H1 (cell line): ENCODE results near the gene APOBEC3G. TPM values are rescaled to one million over a fixed set of nuclear protein-coding genes. Genes with fewer than 3 reads are reported as not detected.
A peak's percentile ranks its signal among the peaks of the same experiment; 100 is the strongest.

ENCODE experiments used
- CTCF ChIA-PET: fragments of 300-600 bp; sonication (Branson Sonifier 250); formaldehyde crosslinking; loops from one replicate; lab custom pipeline; 2021; ENCODE audit not compliant: partially characterized antibody; lab: Charles Lee
- POLR2A ChIA-PET: fragments of 300-600 bp; sonication (Branson Sonifier 250); formaldehyde crosslinking; loops from one replicate; lab custom pipeline; 2021; ENCODE audit warnings: inconsistent platforms; ENCODE audit not compliant: partially characterized antibody; lab: Charles Lee
- DNase-seq, 2 experiments: peaks; one replicate each; pipeline versions ENCODE4 v3.0.0 to v3.0.0-alpha.2; 2010 to 2022; ENCODE audit warnings: low spot score in 2 of 2, low read depth in 1 of 2, mixed read lengths in 1 of 2
- FAIRE-seq: peaks from 2 replicates; lab custom pipeline; 2011; peaks lifted over from hg19 to GRCh38; lab: Jason Lieb, UNC
- H2AFZ ChIP-seq: 2 replicates; pipeline ENCODE4 v1.8.1; 2012; ENCODE audit warnings: low read length, inconsistent platforms
- H2AK5ac ChIP-seq: 2 replicates; pipeline ENCODE4 v1.6.1; 2013; ENCODE audit warnings: low read depth, low read length
- H2BK120ac ChIP-seq: replicated peaks from 2 replicates; pipeline ENCODE3; 2013; ENCODE audit warnings: low read depth, low read length, inconsistent platforms
- H2BK12ac ChIP-seq: 2 replicates; pipeline ENCODE4 v1.6.1; 2013; ENCODE audit warnings: low read depth, low read length
- H2BK15ac ChIP-seq: 2 replicates; pipeline ENCODE4 v1.6.1; 2013; ENCODE audit warnings: low read length
- H2BK20ac ChIP-seq: 2 replicates; pipeline ENCODE4 v1.6.1; 2013; ENCODE audit warnings: low read length
- H2BK5ac ChIP-seq: 2 replicates; pipeline ENCODE4 v1.6.1; 2013; ENCODE audit warnings: low read depth, low read length
- H3K14ac ChIP-seq: 2 replicates; pipeline ENCODE4 v1.6.1; 2013; ENCODE audit warnings: inconsistent platforms; ENCODE audit not compliant: insufficient read length
- H3K18ac ChIP-seq: 2 replicates; pipeline ENCODE4 v1.6.1; 2013; ENCODE audit warnings: low read length; ENCODE audit errors: extremely low read depth
- H3K23ac ChIP-seq: 2 replicates; pipeline ENCODE4 v1.6.1; 2013; ENCODE audit warnings: inconsistent platforms; ENCODE audit not compliant: insufficient read length
- H3K23me2 ChIP-seq: 2 replicates; pipeline ENCODE4 v1.6.1; 2013; ENCODE audit warnings: low read depth, low read length
- H3K27ac ChIP-seq: 2 replicates; pipeline ENCODE4 v1.6.1; 2011; ENCODE audit warnings: low read depth, low read length, inconsistent platforms
- H3K27me3 ChIP-seq, 4 experiments: replicated peaks in 1 of 4; 1 replicate in 1 of 4; 2 replicates in 3 of 4; pipeline versions ENCODE4 v1.6.1 to v1.8.1; 2011 to 2013; ENCODE audit warnings: low read length in 3 of 4, mild to moderate bottlenecking in 3 of 4, inconsistent platforms in 2 of 4, mixed read lengths in 2 of 4, moderate library complexity in 1 of 4; ENCODE audit not compliant: control insufficient read depth in 3 of 4, insufficient read depth in 3 of 4; ENCODE audit errors: extremely low read depth in 1 of 4
- H3K36me3 ChIP-seq, 4 experiments: 2 replicates each; pipeline versions ENCODE4 v1.6.1 to v1.8.1; 2011 to 2013; ENCODE audit warnings: mild to moderate bottlenecking in 4 of 4, low read length in 3 of 4, moderate library complexity in 2 of 4, control low read depth in 1 of 4, inconsistent platforms in 1 of 4; ENCODE audit not compliant: insufficient read depth in 4 of 4, control insufficient read depth in 2 of 4
- H3K4ac ChIP-seq: replicated peaks from 2 replicates; pipeline ENCODE3; 2013; ENCODE audit warnings: low read length, low read depth, mixed read lengths, inconsistent platforms; ENCODE audit not compliant: insufficient read length
- H3K4me1 ChIP-seq, 4 experiments: replicated peaks in 1 of 4; 1 replicate in 1 of 4; 2 replicates in 3 of 4; pipeline versions ENCODE4 v1.6.1 to v1.8.1; 2011 to 2013; ENCODE audit warnings: low read length in 3 of 4, inconsistent platforms in 2 of 4, mixed read lengths in 1 of 4; ENCODE audit not compliant: insufficient read depth in 4 of 4, control insufficient read depth in 3 of 4
- H3K4me2 ChIP-seq, 2 experiments: 2 replicates each; pipeline versions ENCODE4 v1.6.1 to v1.8.1; 2011 to 2013; ENCODE audit warnings: low read depth in 2 of 2, low read length in 2 of 2, control low read depth in 1 of 2, inconsistent platforms in 1 of 2, mild to moderate bottlenecking in 1 of 2; ENCODE audit not compliant: insufficient read depth in 1 of 2
- H3K4me3 ChIP-seq, 4 experiments: fragments of 200-600, 300-600 bp in 1 of 4; sonication (generic), shearing (Covaris generic), sonication (Bioruptor Twin) in 1 of 4; 2 replicates each; pipeline versions ENCODE4 v1.5.1 to v1.8.1; 2011 to 2016; ENCODE audit warnings: low read length in 4 of 4, low read depth in 3 of 4, control low read depth in 2 of 4, inconsistent platforms in 2 of 4, mild to moderate bottlenecking in 2 of 4, mixed read lengths in 1 of 4, moderate library complexity in 1 of 4; ENCODE audit not compliant: insufficient read depth in 2 of 4; ENCODE audit errors: extremely low read depth in 1 of 4
- H3K56ac ChIP-seq: replicated peaks from 2 replicates; pipeline ENCODE3; 2013; ENCODE audit warnings: low read depth, mild to moderate bottlenecking, mixed read lengths, low read length, inconsistent platforms; ENCODE audit not compliant: insufficient read length
- H3K79me1 ChIP-seq: 2 replicates; pipeline ENCODE4 v1.6.1; 2013; ENCODE audit warnings: low read depth, low read length, control low read depth
- H3K79me2 ChIP-seq, 2 experiments: 2 replicates each; pipeline versions ENCODE4 v1.6.1 to v1.8.1; 2012 to 2013; ENCODE audit warnings: low read length in 2 of 2, mild to moderate bottlenecking in 2 of 2, inconsistent platforms in 1 of 2; ENCODE audit not compliant: insufficient read depth in 2 of 2, control insufficient read depth in 1 of 2
- H3K9ac ChIP-seq, 4 experiments: replicated peaks in 1 of 4; 1 replicate in 1 of 4; 2 replicates in 3 of 4; pipeline versions ENCODE4 v1.6.1 to v1.8.1; 2011 to 2013; ENCODE audit warnings: low read depth in 3 of 4, low read length in 3 of 4, control low read depth in 2 of 4, mild to moderate bottlenecking in 2 of 4, moderate library complexity in 2 of 4, inconsistent platforms in 1 of 4; ENCODE audit errors: extremely low read depth in 1 of 4
- H3K9me3 ChIP-seq, 2 experiments: 2 replicates each; pipeline versions ENCODE4 v1.6.1 to v1.8.1; 2012 to 2013; ENCODE audit warnings: mild to moderate bottlenecking in 2 of 2, moderate library complexity in 2 of 2, control low read depth in 1 of 2, inconsistent platforms in 1 of 2, low read depth in 1 of 2, low read length in 1 of 2, mixed read lengths in 1 of 2; ENCODE audit not compliant: insufficient read depth in 2 of 2
- H4K20me1 ChIP-seq, 2 experiments: replicated peaks in 1 of 2; 2 replicates each; pipeline versions ENCODE3 to v1.8.1; 2011 to 2013; ENCODE audit warnings: inconsistent platforms in 2 of 2, low read length in 2 of 2, mild to moderate bottlenecking in 1 of 2; ENCODE audit not compliant: insufficient read depth in 2 of 2, control insufficient read depth in 1 of 2
- H4K5ac ChIP-seq: 2 replicates; pipeline ENCODE4 v1.6.1; 2013; ENCODE audit warnings: low read length, low read depth, mixed read lengths, inconsistent platforms; ENCODE audit not compliant: insufficient read length
- H4K8ac ChIP-seq: 2 replicates; pipeline ENCODE4 v1.8.0; 2013; ENCODE audit warnings: mild to moderate bottlenecking, moderate library complexity, low read length, inconsistent platforms; ENCODE audit not compliant: insufficient read depth; ENCODE audit errors: extremely low read depth
- H4K91ac ChIP-seq: replicated peaks from 2 replicates; pipeline ENCODE3; 2013; ENCODE audit warnings: low read length, mixed read lengths, inconsistent platforms; ENCODE audit not compliant: insufficient read length
- FOSL1 ChIP-seq: IDR thresholded peaks from 2 replicates; pipeline ENCODE4 v1.6.1; 2011; ENCODE audit warnings: mild to moderate bottlenecking, low read depth, low read length, moderate library complexity; ENCODE audit not compliant: insufficient read depth
- KDM5A ChIP-seq: fragments of 200-600 bp; IDR thresholded peaks from 2 replicates; pipeline ENCODE4 v1.7.1; 2012; ENCODE audit warnings: mild to moderate bottlenecking, low read length, inconsistent platforms, mixed read lengths
- PHF8 ChIP-seq: fragments of 200-600 bp; sonication (generic); conservative IDR thresholded peaks from 2 replicates; pipeline ENCODE4 v1.7.1; 2012; ENCODE audit warnings: low read depth, mild to moderate bottlenecking, inconsistent platforms, low read length, moderate library complexity
- POLR2A ChIP-seq, 2 experiments: IDR thresholded peaks; 1 replicate in 1 of 2; 2 replicates in 1 of 2; pipeline ENCODE4 v1.6.1; 2011; ENCODE audit warnings: low read depth in 2 of 2, low read length in 2 of 2, mild to moderate bottlenecking in 2 of 2; ENCODE audit errors: control extremely low read depth in 1 of 2
- SP4 ChIP-seq: IDR thresholded peaks from 2 replicates; pipeline ENCODE4 v1.6.1; 2012; ENCODE audit warnings: low read length, inconsistent platforms
- SUZ12 ChIP-seq: fragments of 200-600 bp; sonication (generic); IDR thresholded peaks from 2 replicates; pipeline ENCODE4 v1.6.1; 2012; ENCODE audit warnings: mild to moderate bottlenecking, inconsistent platforms, low read length, moderate library complexity, mixed read lengths
- WGBS, 2 experiments: shearing (Covaris generic) in 1 of 2; methylation state at CpG; one replicate each; pipeline versions ENCODE4 v1.1.6 to v1.1.7; 2013 to 2015; ENCODE audit warnings: low lambda C conversion rate in 2 of 2, mixed read lengths in 2 of 2, inconsistent platforms in 1 of 2, low coverage in 1 of 2, missing lambda C conversion rate in 1 of 2; ENCODE audit not compliant: insufficient replicate concordance in 2 of 2, insufficient coverage in 1 of 2, insufficient read length in 1 of 2; ENCODE audit errors: extremely low coverage in 1 of 2, missing lambda C conversion rate in 1 of 2; 5-methylcytosine and 5-hydroxymethylcytosine counted together
- polyA plus RNA-seq, 7 experiments: library from polyadenylated mRNA; depleted of rRNA in 3 of 7; stranded (reverse) in 5 of 7; unstranded in 2 of 7; fragments of >200 nt in 5 of 7; fragments of 200-250 nt in 2 of 7; gene quantifications; 1 replicate in 5 of 7; 2 replicates in 1 of 7; 4 replicates in 1 of 7; pipeline versions ENCODE4 v1.2.1 to v1.2.3, GENCODE V29; 2011 to 2013; ENCODE audit warnings: missing spikeins in 2 of 7, mixed read lengths in 2 of 7
- total RNA-seq: library from RNA; stranded (reverse); fragmentation: NEBNext Ultra II Directional; extraction: Animal tissue kit (Norgen Biotek cat#: 25700); gene quantifications from 2 replicates; pipeline ENCODE4 v1.2.1, GENCODE V29; 2021
- TF ChIP-seq, protein P1 (sequence below): IDR thresholded peaks from 2 replicates; pipeline ENCODE4 v1.6.1; 2012; ENCODE audit warnings: low read length, inconsistent platforms

The APOBEC3G gene
- total and polyA plus RNA-seq, 2 of the 8 experiments (the other 6 are each of a cell fraction or from before 2014, with no cell fraction given): 1.7 to 2.0 TPM

GRCh38 chr22:39110631-39111561 lies 33.8 kb downstream of the APOBEC3G start:
- POLR2A ChIA-PET: interaction anchor here (0.9 kb wide), 1 partner anchor 13 kb away, joined by 3 read pairs; no protein-coding TSS in a partner anchor

More at GRCh38 chr22:39110631-39111561, 33.8 kb downstream of the APOBEC3G start:
- Histone ChIP-seq H3K9me3 (no peaks in the 10 kb centered on the region), H3K4ac (no peak overlapping the region), H3K79me2 (no peaks in the 10 kb centered on the region), H3K79me1 (no peaks in the 10 kb centered on the region), H3K23me2 (no peaks in the 10 kb centered on the region; the same call in 1 of the 2 replicates), H3K4me2 (peak overlapping the region in 1 of 2 experiments; percentile 13; a peak in 1 of 4 replicates), H3K27ac (no peak overlapping the region), H2BK20ac (no peak overlapping the region), H3K36me3 (no peaks in the 10 kb centered on the region), H4K91ac (no peak overlapping the region), H3K4me3 (no peak overlapping the region), H4K5ac (no peak overlapping the region), H2BK5ac (0 out of 2 replicates have a peak overlapping the region, but pooled peaks have one; percentile 2), H2BK12ac (no peak overlapping the region), H3K56ac (no peak overlapping the region), H2AK5ac (peak overlapping the region; percentile 83; the same call in 1 of the 2 replicates), H3K23ac (no peak overlapping the region), H3K14ac (no peak overlapping the region), H3K18ac (no peak overlapping the region; the same call in 1 of the 2 replicates), H4K20me1 (no peaks in the 10 kb centered on the region), H2AFZ (no peak overlapping the region; the same call in 1 of the 2 replicates), H2BK120ac (no peak overlapping the region), H4K8ac (no peak overlapping the region), H3K27me3 (no peaks in the 10 kb centered on the region), H3K4me1 (peaks cover 4 to 13% (median 8%) of the 10 kb centered on the region in 4 experiments; a peak in 4 of 7 replicates), H3K9ac (no peak overlapping the region; a peak in 2 of 7 replicates), H2BK15ac (no peak overlapping the region)
- WGBS, 2 experiments: 78% methylated on average over 15 of the region's 15 CpGs; no CpG with 5 or more reads in 1 of the 2 experiments
- no peak for TF ChIP-seq SP4
- no peak for TF ChIP-seq FOSL1
- no peak for TF ChIP-seq KDM5A
- TF ChIP-seq, protein P1, sequence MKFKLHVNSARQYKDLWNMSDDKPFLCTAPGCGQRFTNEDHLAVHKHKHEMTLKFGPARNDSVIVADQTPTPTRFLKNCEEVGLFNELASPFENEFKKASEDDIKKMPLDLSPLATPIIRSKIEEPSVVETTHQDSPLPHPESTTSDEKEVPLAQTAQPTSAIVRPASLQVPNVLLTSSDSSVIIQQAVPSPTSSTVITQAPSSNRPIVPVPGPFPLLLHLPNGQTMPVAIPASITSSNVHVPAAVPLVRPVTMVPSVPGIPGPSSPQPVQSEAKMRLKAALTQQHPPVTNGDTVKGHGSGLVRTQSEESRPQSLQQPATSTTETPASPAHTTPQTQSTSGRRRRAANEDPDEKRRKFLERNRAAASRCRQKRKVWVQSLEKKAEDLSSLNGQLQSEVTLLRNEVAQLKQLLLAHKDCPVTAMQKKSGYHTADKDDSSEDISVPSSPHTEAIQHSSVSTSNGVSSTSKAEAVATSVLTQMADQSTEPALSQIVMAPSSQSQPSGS: no peak
- TF ChIP-seq PHF8: no peak
- no peak for TF ChIP-seq POLR2A (IDR thresholded peaks at IDR 0.05; ENCODE audit: control extremely low read depth in 1 of 2, low read depth in 2 of 2, low read length in 2 of 2)
- TF ChIP-seq SUZ12: no peak
- FAIRE-seq (no peak), DNase-seq (no peak)
- CTCF ChIA-PET: interaction anchor here (1.0 to 1.7 kb wide), 4 partner anchors 10 to 241 kb away, joined by 3 to 6 read pairs (median 4); no protein-coding TSS in a partner anchor
